ENCODE data around the gene ATP5PD. TPM values are rescaled to one million over a fixed set of nuclear protein-coding genes. Genes with fewer than 3 reads are reported as not detected.

The ATP5PD gene
- total and polyA plus RNA-seq, 2 of the 8 experiments (the other 6 are each of a cell fraction or from before 2014, with no cell fraction given), result 335 to 407 TPM

DNA sequence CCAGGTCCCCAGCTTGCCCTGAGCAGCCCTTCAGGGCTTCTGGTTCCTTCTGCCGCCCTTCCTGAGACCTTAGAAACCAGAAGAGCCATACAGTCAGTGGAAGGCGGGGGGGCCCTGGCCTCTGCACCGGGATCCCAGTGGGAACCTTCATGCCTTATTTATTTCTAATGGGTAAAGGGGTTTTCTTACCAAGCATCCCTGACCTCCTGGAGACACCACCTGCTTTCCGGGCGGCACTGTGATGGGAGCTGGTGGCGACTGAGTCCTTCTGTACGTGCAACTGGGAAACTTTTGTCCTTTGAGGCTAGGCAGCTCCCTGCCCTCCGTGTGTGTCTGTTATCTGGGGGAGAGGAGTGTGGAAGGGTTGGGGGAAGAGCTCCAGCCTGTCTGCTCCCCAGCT lies 41.5 kb downstream of the ATP5PD start:
- Histone ChIP-seq H3K27ac (ENCODE audit: low read depth, low read length) (no peak overlapping the region), H3K79me1 (ENCODE audit: low read depth, low read length) (no peaks in the 10 kb centered on the region), H2BK120ac (replicated peaks; ENCODE audit: low read depth, low read length) (no peak overlapping the region), H2BK12ac (ENCODE audit: low read depth, low read length) (no peak overlapping the region), H2BK5ac (ENCODE audit: low read depth, low read length) (no peak overlapping the region), H3K9ac (replicated peaks in 1 of 4; ENCODE audit: extremely low read depth in 1 of 4, low read depth in 3 of 4, low read length in 3 of 4) (no peak overlapping the region), H3K79me2 (ENCODE audit: control insufficient read depth in 1 of 2, insufficient read depth in 2 of 2, low read length in 2 of 2) (no peaks in the 10 kb centered on the region), H2AK5ac (ENCODE audit: low read depth, low read length) (no peak overlapping the region), H2BK20ac (ENCODE audit: low read length) (no peak overlapping the region), H4K5ac (ENCODE audit: insufficient read length, low read depth, low read length) (no peak overlapping the region), H3K4me2 (ENCODE audit: insufficient read depth in 1 of 2, low read depth in 2 of 2, low read length in 2 of 2) (no peak overlapping the region), H3K4me1 (replicated peaks in 1 of 4; ENCODE audit: control insufficient read depth in 3 of 4, insufficient read depth in 4 of 4, low read length in 3 of 4) (no peaks in the 10 kb centered on the region), H3K27me3 (replicated peaks in 1 of 4; ENCODE audit: control insufficient read depth in 3 of 4, extremely low read depth in 1 of 4, insufficient read depth in 3 of 4, low read length in 3 of 4) (no peaks in the 10 kb centered on the region), H3K23me2 (ENCODE audit: low read depth, low read length) (no peaks in the 10 kb centered on the region), H2AFZ (ENCODE audit: low read length) (no peak overlapping the region), H4K20me1 (replicated peaks in 1 of 2; ENCODE audit: control insufficient read depth in 1 of 2, insufficient read depth in 2 of 2, low read length in 2 of 2) (peaks cover 0 to 4% of the 10 kb centered on the region in 2 experiments), H4K8ac (ENCODE audit: extremely low read depth, insufficient read depth, low read length) (no peak overlapping the region), H2BK15ac (ENCODE audit: low read length) (no peak overlapping the region), H3K4me3 (ENCODE audit: extremely low read depth in 1 of 4, insufficient read depth in 2 of 4, low read depth in 3 of 4, low read length in 4 of 4) (no peak overlapping the region), H4K91ac (replicated peaks; ENCODE audit: insufficient read length, low read length) (no peak overlapping the region), H3K4ac (replicated peaks; ENCODE audit: insufficient read length, low read depth, low read length) (no peak overlapping the region), H3K56ac (replicated peaks; ENCODE audit: insufficient read length, low read depth, low read length) (no peak overlapping the region), H3K23ac (ENCODE audit: insufficient read length) (no peak overlapping the region), H3K36me3 (ENCODE audit: control insufficient read depth in 2 of 4, insufficient read depth in 4 of 4, low read length in 3 of 4) (peaks cover 4 to 28% (median 19%) of the 10 kb centered on the region in 4 experiments; a peak in 5 of 8 replicates), H3K18ac (ENCODE audit: extremely low read depth, low read length) (no peak overlapping the region), H3K14ac (ENCODE audit: insufficient read length) (no peak overlapping the region), H3K9me3 (ENCODE audit: insufficient read depth in 2 of 2, low read depth in 1 of 2, low read length in 1 of 2) (no peaks in the 10 kb centered on the region)
- no peak for FAIRE-seq
- ChIA-PET POLR2A (ENCODE audit: partially characterized antibody) (interaction anchor here (1.1 to 3.2 kb wide), 2 partner anchors 8 to 10 kb away, joined by 3 to 27 read pairs; partner anchors contain the start of gene MRPL58), CTCF (ENCODE audit: partially characterized antibody) (interaction anchor here (0.9 to 20.3 kb wide), 9 partner anchors 10 to 43 kb away, joined by 3 to 345 read pairs (median 6); partner anchors contain the start of gene CDR2L)
- WGBS, 2 experiments (ENCODE audit: extremely low coverage in 1 of 2, insufficient coverage in 1 of 2, insufficient read length in 1 of 2, insufficient replicate concordance in 2 of 2, low coverage in 1 of 2, low lambda C conversion rate in 2 of 2, missing lambda C conversion rate in 1 of 2), result 97% methylated on average over 7 of the region's 8 CpGs; no CpG with 5 or more reads in 1 of the 2 experiments
- no peak for DNase-seq (ENCODE audit: low read depth in 1 of 2, low spot score in 2 of 2)
- TF ChIP-seq CTBP2 (IDR thresholded peaks at IDR 0.05; ENCODE audit: borderline replicate concordance, insufficient read depth, insufficient read length, low read length) (no peak), CREB1 (IDR thresholded peaks at IDR 0.05) (no peak), ASH2L (IDR thresholded peaks at IDR 0.05; ENCODE audit: low read length) (no peak)
